Kidney capillary endothelial cell (primary cell): ENCODE results near the gene PTRH1.

Experiments
- DNase-seq: peaks from one replicate; pipeline ENCODE4 v3.0.0-alpha.2; 2018; ENCODE audit warnings: low spot score

PTRH1 gene

DNA sequence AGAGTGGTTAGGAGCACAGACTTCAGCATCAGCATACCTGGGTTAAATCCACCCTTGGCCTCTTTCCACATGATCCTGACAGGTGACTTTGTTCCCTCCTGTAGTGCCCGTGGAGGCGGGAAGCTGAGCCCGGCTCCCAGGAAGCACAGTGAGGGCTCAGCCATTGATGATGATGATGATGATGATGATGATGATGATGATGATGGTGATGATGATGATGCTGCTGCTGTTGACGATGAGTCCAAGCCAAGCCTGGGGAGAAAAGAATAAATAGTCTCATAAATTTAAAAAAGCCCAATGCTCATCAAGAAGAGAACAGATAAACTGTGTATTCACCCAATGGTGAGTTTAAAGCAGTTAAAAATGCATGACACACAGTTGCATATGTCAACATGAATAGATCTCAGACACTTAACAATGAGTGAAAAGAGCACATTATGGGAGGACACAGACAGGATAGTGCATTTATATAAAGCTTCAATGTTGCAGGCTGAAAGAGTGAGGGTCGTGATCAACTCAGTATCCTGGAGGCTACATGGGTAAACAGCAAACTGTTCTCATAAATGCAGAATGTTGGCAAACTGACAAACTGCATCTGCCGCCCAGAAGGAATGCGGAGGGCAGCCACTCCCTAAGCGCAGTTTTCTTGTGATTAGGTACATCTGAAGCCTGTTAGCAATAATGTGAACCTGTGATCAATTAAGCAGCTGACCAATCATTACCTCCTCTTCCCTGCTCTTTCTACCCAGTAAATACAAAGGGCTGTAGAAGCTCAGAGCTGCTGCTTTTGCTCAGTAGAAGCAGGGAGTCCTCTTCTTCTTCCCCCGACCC is 20.4 kb downstream of the PTRH1 start:
- DNase-seq = no peak

DNA sequence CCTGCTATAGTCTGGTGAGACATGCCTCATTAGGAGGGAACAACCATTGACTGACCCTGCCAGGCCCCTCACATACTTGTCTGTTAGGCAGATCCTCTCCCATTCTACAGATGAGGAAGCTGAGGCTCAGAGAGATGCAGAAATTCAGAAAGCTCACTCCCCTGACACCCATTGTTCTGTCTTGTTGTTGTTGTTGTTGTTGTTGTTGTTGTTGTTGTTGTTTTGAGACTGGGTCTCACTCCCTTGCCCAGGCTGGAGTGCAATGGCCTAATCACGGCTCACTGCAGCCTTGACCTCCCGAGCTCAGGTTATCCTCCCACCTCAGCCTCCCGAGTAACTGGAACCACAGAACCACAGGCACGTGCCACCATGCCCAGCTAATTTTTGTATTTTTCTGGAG is 21.8 kb downstream of the PTRH1 start:
- no peak for DNase-seq

DNA sequence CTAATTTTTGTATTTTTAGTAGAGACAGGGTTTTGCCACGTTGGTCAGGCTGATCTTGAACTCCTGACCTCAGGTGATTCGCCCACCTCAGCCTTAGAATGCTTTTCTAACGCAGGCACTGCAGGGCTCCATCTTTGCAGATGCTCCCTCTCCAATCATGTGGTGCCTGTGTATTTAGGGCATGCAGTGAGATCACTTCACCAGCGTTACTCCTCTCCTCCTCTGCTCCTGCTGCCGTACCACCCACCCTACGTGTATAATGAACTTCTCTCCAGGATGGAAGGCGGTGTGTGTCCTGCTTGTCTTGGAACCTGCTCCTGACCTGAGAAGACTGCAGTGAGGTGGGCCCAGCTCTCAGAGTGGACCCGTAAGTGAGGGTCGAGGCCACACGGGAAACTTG is 22.3 kb downstream of the PTRH1 start:
- DNase-seq = no peak

DNA sequence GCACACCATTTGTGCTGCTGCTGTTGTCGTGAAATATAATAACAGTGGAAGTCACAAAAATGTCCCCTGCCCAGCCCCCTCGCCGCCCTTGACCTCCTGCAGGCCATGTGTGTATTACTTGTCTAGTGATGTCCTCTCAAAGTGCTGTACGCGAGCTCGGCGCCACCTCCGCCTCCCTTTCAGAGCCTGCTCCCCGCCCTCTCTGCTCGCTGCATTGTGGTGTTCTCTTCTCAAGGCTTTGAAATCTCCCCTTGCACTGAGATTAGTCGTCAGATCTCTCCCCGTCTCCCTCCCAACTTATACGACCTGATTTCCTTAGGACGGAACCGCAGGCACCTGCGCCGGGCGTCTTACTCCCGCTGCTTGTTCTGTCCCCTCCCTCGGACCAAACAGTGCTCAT is 23.4 kb downstream of the PTRH1 start:
- DNase-seq = no peak

DNA sequence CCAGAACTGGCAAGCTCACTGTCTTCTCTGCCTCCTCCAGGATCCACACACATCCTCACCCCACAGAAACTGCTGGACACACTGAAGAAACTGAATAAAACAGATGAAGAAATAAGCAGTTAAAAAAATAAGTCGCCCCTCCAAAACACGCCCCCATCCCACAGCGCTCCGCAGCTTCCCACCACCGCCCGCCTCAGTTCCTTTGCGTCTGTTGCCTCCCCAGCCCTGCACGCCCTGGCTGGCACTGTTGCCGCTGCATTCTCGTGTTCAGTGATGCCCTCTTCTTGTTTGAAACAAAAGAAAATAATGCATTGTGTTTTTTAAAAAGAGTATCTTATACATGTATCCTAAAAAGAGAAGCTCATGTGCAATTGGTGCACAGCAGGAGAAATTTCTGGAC is 24.7 kb downstream of the PTRH1 start:
- DNase-seq = no peak

DNA sequence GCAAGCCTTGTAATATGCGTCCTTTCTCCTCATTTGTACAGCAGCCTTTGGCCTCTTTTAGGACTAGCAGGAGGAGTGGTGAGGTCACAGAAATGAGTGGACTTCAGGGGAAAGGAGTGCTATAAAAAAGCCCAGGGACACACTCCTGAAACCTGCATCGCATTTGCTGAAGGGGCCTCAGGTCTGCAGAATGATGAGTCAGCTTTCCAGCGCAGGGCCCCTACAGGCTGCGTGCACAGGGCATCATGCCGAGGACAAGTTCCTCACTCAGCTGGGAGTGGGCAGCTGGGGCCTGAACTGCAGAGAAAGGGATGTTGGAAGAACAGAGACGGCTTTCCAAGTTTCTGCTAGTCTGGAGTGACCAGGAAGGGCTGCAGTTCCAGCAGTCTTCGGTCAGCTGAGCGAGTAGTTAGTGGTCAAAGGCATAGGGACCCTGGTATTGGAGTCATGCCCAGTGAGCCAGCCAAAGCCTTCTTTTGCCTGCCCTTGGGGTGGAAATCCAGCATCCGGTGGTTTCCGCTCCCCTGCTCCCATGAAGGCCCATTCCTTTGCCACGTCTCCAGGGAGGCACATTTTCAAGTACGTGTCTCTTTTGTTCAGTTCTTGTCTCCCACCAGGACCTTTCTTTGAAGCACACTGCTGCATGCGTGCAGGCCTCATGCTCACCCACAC is 26.0 kb downstream of the PTRH1 start:
- DNase-seq = no peak

DNA sequence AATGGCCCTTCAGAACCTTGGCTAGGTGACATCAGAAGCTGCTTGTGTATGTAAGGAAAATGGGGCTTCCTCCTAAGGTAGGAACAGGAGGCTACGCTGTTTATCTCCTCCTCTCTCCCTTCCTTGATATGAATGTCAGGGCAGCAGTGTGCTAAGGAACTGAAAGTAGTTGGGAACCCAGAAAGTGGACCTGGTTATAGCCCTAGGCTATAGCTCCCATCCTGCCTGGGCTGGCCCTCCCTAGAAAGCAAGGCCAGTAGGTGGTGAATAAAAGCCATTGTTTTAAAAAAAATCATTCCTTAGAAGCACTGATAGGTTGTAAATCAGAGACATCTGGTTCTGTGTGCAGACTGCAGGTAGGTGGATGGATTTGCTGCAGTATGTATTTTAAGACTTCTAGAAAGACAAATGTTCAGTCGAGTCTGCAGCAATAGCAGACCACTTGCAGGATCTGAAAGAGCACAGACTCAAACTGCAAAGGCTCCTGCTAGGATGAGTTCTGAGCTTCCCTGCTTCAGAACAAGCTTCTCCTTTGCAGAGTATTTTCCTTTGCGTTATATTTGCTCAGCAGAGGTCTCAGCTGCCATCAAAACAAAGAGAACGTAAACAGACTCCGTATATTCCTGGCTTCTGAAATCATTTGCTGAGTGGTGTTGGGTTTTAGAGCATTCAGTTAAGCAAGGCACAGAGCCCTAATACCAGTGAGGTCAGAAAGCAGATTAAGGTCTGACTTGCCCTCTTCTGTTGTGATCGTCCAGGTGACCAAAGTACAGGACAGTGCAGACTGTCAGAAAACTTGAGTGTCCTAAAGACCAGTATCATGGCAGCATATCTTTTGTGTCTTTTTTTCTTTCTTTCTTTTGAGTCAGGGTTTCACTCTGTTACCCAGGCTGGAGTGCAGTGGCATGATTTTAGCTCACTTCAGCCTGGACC is 28.7 kb downstream of the PTRH1 start:
- no peak for DNase-seq

DNA sequence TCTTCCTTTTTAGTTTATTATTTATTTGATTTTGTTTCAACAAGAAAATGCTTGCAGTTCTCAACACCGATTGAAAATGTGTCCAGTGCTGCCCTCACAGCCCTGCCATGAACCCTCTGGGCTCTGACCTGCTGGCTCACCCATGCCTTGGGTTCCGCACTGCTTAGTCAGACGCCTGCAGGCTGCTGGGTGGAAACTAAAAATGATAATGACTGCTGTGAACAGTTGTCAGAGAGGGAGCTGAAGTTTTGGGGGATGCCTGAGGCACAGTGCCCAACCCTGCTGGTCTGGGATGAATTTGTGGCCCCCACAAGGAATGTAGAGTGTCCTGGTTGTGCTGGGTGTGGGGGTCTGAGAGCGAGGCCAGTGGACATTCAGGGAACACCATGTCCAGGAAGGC is 30.9 kb downstream of the PTRH1 start:
- no peak for DNase-seq

DNA sequence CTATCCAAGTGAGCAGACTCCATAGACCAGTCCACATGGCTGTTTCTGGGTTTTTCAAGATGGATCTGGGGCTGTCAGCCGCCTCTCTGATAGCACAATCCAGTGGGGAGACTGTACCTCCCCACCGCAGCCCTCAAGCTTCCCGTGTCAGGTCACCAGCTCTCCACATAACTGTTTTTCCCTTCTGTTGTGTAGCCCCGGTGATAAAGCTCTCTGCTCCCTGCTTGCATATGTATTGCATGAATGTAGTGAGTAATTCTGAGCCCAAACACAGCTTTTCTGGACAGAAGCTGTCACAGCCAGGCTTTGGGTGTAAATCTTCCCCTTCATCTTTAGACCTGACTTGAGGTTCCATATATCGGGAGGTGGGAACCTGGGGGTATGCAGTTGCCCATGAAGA is 31.7 kb downstream of the PTRH1 start:
- no peak for DNase-seq

DNA sequence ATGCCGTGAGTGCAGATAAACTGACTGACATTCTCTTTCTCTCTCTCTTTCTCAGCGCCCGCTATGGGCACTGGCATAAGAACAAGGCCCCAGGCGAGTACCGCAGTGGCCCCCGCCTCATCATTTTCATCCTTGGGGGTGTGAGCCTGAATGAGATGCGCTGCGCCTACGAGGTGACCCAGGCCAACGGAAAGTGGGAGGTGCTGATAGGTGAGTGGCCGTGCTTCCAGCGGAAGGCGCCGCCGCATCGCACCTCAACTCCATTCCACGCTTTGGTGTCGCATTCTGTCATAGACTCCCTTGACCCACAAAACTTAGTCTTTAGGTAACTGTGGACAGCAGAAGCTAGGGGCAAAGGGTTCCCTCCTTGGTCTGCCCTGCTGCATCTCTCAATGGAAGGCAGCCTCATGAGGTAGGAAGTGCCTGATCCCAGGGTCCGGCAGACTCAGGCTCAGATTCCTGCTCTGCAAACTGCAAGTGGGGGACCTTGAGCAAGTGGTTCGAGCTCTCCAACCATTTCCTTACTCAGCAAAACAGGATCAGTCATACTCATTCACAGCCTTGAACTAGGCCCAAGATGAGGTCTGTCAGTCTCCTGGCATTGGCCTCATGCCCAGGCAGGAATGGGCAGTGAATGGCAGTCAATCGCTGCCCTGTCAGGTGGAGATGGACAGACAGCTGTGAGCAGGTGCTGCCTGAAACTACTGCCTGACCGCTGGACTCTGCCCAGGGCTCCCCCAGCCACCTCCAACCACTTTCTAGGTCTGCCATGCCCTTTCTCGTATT is 32.9 kb downstream of the PTRH1 start:
- no peak for DNase-seq

DNA sequence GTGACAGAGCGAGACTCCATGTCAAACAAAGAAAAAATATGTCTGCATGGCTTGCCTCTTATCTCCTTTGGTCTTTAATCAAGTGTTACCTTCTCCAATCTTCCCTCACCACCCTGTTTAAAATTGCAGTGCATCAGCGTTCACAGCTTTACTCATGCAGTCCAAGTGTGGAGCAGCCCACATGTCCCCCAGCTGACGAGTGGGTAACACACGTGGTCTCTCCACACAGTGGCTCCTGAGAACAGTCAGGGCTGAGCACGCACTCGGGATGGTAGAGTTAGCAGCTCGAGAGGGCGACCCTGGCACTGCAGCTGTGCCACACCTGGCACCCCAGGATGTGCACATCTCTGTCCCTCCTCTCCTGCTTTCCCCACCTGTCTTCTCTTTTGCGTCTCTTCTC is 34.6 kb downstream of the PTRH1 start:
- DNase-seq = no peak

DNA sequence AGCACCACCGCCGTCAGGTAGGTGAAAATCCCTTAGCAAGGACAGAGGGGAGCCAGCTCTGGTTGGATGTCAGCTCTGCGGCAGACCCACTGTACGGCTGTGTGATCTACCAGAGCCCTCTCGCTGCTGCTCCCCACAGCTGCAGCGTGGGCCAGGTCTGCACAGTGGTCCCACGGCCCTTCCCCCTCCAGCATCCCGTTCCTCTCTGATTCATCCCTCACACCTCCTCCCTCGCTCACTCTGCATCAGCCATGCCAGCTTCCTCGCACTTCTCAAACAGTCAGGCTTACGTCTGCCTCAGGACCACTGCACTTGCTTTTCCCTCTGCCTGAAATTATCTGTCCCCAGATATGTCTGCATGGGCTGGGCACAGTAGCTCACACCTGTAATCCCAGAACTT is 35.2 kb downstream of the PTRH1 start:
- no peak for DNase-seq

DNA sequence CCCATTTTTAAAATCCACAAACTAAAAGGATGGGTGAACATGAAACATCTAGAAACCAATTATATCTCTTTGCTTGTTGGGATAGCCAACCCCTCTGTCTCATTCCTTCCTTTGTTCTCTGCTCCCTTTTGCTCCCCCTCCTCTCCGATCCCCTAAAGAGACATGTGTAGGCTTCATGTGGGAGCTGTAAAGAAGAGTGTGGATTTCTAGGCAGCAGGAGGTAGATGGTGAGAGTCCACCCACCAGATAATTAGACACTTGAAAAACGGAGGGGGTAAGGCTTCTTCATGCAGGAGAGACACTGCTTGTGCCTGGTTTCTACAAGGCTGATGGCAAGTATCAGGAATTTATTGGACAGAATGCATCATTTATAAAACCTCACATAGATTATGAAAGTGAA is 36.0 kb downstream of the PTRH1 start:
- DNase-seq = no peak

DNA sequence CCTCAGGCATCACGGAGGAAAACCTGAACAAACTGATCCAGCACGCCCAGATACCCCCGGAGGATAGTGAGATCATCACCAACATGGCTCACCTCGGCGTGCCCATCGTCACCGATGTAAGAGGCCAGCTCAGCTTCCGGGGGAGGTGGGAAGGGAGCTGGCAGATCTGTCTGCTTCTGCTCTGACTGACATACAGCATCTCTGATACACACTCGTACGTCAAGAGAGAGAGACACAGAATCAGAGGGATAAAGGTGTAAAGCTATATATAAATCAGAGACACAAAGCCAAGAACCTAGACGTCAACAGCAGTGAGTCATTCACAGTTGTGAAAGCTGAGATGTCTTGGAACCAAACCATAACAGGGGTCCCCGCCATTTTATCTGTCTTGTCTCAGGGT is 38.8 kb downstream of the PTRH1 start:
- DNase-seq = no peak

DNA sequence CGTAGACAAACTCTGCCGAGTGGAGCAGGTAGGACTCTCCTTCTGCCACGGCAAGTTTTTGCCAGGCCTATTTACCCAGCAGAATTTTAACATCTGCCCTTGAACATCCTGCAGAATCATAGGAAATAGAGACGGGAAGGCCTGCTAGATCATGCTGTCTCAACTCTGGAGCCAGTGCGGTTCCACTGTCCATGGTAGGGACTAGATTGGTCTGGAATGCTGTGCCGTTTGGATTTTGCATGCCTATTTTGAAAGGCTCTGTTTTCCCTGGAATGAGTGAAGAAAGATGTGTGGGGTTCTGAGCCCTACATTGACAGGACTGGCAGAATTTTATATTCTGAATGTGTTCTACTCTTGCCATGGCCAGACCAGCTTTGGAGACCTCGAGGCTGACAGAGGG is 42.2 kb downstream of the PTRH1 start:
- DNase-seq = no peak

DNA sequence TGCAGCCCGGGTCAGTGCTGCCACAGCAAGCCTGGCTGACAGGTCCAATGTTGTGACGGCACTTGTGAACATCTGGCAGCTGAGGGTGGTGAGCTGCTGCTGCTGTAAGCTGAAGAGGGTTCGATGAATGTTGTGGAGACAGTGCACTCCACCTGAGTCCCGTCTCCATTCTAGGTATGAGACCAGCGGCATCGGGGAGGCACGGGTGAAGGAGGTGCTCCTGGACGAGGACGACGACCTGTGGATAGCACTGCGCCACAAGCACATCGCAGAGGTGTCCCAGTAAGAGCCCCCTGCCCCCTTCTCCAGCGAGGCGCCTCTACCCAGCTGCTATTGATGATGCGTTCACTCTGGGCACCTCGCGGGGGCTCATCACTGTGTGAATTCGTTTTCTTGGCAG is 47.6 kb downstream of the PTRH1 start:
- no peak for DNase-seq

DNA sequence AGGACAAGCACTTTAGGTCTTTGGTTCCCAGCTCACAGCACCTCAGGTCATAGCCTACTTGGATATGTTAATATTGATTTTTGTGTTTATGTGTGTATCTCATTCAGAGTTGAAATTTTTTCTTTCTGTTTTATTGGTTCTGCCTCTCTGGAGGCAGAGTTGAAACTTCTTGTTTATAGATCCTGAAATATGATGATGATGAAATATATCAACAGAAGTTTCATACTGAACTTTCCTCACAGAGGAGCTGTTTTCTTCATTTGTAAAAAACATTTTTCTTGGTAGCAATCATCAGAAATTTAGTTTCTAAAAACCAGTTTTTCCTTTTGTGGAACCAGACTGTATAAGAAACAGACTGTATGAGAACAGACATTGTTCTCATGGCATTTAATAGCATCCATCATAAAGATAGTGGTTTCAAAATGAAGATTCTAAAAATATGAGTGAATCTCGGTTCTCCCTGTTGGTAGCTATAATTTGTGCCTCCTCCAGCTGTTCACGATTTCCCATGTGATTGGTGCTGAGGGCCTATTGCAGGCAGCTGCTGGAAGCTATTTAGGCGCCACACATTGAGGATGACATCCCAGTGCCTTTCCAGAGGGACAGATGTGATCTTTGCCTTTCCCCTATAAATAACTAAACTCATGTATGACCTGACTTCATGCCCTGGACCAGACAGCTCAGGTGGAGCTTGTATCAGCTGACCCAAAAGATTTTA is 48.2 kb downstream of the PTRH1 start:
- DNase-seq = no peak

DNA sequence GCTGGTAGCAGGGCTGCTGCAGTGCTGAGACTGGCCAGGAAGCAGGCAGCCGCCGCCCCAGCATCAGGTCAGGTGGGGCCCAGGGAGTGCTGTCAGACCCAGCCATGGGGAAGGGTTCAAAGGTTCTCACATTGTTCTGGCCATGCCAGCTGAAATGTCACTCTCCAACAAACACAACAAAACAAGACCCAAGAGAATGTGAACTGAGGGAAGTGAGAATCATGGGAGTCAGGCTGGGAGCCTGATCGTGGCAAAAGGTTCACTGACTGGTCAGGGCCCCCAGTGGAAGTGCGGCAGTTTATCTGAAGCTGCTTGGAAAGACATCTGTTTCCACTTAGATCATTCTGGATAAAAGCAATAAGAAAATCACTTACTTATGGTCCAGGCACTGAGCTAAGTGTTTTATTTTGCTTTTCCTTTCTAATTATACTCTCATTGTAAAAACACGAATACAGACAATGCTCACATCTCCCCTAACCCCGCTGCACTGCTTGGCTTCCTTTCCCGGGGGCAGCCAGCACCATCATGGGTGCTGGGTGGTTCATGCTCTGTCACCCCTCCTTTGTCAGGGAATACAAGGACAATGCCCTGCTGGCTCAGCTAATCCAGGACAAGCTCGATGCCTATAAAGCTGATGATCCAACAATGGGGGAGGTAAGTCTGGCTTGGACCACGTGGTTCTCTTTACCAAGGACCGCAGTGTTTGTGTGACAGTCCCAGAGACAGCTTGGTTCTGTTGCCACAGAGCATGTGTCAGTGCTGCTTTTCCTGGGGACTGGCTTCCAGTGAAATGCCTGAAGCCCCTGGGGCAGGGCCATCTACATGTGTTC is 50.6 kb downstream of the PTRH1 start:
- DNase-seq = no peak

DNA sequence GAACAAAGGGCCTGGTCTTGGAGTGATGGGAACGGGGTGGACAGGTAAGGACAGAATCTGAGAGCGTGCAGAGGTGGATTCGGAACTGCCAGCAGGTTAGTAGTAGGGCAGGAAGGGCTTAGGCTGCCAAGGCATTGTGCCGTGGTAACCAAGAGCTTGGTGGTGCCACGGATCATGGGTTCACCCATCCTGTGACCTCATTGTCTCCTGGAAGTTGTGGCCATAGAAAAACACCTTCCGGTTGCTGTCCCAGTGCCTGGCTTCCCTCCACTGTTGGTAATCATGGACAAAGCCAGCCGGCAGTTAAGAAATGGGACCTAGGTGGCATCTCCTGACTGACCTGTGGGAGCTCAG is 51.2 kb downstream of the PTRH1 start:
- DNase-seq = no peak
